ENCODE data around the gene CPED1.

- TF ChIP-seq, protein P1, sequence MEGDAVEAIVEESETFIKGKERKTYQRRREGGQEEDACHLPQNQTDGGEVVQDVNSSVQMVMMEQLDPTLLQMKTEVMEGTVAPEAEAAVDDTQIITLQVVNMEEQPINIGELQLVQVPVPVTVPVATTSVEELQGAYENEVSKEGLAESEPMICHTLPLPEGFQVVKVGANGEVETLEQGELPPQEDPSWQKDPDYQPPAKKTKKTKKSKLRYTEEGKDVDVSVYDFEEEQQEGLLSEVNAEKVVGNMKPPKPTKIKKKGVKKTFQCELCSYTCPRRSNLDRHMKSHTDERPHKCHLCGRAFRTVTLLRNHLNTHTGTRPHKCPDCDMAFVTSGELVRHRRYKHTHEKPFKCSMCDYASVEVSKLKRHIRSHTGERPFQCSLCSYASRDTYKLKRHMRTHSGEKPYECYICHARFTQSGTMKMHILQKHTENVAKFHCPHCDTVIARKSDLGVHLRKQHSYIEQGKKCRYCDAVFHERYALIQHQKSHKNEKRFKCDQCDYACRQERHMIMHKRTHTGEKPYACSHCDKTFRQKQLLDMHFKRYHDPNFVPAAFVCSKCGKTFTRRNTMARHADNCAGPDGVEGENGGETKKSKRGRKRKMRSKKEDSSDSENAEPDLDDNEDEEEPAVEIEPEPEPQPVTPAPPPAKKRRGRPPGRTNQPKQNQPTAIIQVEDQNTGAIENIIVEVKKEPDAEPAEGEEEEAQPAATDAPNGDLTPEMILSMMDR (IDR thresholded peaks at IDR 0.05) = no peak
- no peak for TF ChIP-seq POLR2A (IDR thresholded peaks at IDR 0.05)
Observed at GRCh38 chr7:120998996-120999565, 10.6 kb downstream of the CPED1 start.

Data from tibial nerve (tissue), 3 donors.